ENCODE measurements around the gene ABHD16B.
"Not testable (repeated sequence)": the region's sequence is repeated elsewhere in the genome, so short reads cannot be mapped to it uniquely, and the experiment has no call there.

ABHD16B gene

DNA sequence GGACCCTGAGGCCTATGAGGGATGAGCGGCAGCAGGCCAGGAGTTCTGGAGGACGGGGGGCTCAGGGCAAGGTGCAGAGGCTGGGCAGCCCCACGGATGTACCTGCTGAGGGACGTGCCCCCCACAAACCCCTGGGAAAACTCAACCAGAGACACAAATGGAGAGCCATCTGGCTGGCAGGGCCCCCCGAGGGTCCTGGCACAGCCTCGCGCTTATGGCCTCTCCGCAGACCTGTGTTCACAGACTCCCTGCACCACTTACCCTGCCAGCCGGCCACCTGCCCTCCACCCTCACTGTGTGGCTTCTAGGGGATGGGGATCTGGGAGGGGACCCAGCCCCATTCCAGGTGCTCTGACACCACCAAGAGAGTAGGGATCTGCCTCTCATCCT lies 26.8 kb upstream of the ABHD16B start:
- DNase-seq (ENCODE audit: low read depth in 3 of 3) = no peak

GRCh38 chr20:63835021-63835858 lies 26.1 kb upstream of the ABHD16B start:
- no peak for DNase-seq (ENCODE audit: low read depth in 3 of 3)

DNA sequence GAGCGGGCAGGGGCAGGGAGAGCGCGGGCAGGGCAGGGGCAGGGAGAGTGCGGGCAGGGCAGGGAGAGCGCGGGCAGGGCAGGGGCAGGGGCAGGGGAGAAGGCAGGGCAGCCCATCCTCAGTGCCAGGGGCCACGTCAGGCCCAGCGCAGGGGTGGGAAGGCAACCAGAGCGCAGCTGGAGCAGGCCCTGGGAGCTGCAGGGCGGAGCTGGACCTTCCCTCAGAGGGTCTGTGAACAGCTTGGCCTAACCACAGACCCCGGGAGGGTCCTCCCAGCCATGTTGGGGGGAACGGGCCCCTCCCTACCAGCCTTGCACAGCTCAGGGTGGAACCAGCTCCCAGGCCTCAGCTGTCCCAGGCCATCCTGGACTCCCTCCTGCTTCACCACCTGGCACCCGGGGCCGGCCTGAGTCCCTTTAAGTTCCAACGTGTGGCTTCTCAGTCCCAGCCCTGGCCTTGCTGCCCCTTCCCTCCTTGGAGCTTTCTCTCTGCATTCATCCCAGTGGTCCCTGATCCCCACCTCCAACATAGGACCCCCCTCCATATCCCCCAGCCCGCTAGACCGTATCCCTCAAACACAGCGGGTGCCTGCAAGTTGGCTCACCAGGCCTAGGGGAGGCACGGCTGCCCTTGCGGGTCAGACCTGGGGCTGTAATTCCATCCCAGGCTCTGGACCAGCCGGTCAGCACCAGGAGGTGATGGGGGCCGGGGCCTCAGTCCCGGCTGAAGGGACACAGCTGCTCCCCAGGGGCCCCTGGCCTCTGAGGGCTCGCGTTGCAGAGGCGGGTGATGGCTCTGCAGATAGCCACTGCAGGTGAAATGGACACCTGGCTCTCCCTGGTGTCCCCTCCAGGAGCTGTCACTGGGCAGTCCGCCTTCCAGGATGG lies 24.6 kb upstream of the ABHD16B start:
- no peak for DNase-seq (ENCODE audit: low read depth in 3 of 3)

DNA sequence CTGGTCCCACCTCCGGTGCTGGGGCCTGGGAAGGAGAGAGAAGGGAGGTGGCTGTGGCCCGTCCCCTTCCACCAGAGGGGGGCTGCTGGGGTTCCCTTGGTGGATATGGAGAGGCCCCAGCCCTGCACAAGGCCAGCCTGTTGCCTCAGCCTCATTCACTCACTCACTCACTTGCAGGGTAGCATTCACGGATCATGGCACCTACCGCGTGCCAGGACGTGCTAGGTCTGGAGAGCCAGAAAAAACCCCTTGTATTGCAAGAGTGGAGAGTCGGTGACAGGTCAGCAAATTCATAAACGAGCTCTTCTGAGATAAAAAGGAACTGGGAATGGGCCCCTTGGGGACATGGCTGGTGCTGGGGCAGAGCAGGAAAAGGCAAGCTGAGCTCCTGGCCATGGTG lies 23.8 kb upstream of the ABHD16B start:
- DNase-seq (ENCODE audit: low read depth in 3 of 3) = no peak

- DNase-seq (ENCODE audit: low read depth in 3 of 3) = no peak
Measured at GRCh38 chr20:63839620-63840019, 21.7 kb upstream of the ABHD16B start.

- DNase-seq (ENCODE audit: low read depth in 3 of 3) = no peak
Measured at GRCh38 chr20:63840405-63840828, 20.9 kb upstream of the ABHD16B start.

- DNase-seq (ENCODE audit: low read depth in 3 of 3) = no peak
Measured at GRCh38 chr20:63842258-63842657, 19.0 kb upstream of the ABHD16B start.

GRCh38 chr20:63843222-63843621 lies 18.1 kb upstream of the ABHD16B start:
- no peak for DNase-seq (ENCODE audit: low read depth in 3 of 3)

GRCh38 chr20:63843778-63844177 lies 17.5 kb upstream of the ABHD16B start:
- no peak for DNase-seq (ENCODE audit: low read depth in 3 of 3)

GRCh38 chr20:63844511-63844991 lies 16.7 kb upstream of the ABHD16B start:
- DNase-seq (ENCODE audit: low read depth in 3 of 3) = no peak

GRCh38 chr20:63846128-63846771 lies 15.0 kb upstream of the ABHD16B start:
- no peak for DNase-seq (ENCODE audit: low read depth in 3 of 3)

DNA sequence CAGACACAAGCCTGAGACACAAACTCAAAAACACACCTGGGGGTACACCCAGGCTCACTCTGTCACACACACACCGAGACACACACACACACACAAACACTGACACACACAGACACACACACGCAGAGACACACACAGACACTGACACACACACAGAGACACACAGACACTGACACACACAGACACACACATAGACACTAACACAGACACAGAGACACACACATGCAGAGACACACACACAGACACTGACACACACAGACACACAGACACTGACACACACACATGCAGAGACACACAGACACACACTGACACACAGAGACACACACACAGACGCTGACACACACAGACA lies 14.4 kb upstream of the ABHD16B start:
- DNase-seq (ENCODE audit: low read depth in 3 of 3) = no peak

- no peak for DNase-seq (ENCODE audit: low read depth in 3 of 3)
Measured at GRCh38 chr20:63847237-63848002, 13.9 kb upstream of the ABHD16B start.

- no peak for DNase-seq (ENCODE audit: low read depth in 3 of 3)
Measured at GRCh38 chr20:63848003-63848911, 13.0 kb upstream of the ABHD16B start.

- DNase-seq (ENCODE audit: low read depth in 3 of 3) = no peak
Measured at GRCh38 chr20:63850689-63851547, 10.4 kb upstream of the ABHD16B start.

DNA sequence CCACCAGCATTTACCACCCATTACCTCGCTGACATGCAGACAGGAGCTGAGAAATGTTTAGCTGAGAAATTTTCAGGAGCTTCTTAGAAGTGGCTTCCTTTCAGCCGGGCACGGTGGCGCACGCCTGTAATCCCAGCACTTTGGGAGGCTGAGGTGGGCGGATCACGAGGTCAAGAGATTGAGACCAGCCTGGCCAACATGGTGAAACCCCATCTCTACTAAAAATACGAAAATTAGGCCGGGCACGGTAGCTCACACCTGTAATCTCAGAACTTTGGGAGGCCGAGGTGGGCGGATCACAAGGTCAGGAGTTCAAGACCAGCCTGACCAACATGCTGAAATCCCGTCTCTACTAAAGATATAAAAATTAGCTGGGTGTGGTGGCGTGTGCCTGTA lies 9.8 kb upstream of the ABHD16B start:
- not testable (repeated sequence) for DNase-seq (ENCODE audit: low read depth in 3 of 3)

- DNase-seq (ENCODE audit: low read depth in 3 of 3) = not testable (repeated sequence)
Measured at GRCh38 chr20:63853733-63854068, 7.6 kb upstream of the ABHD16B start.

- DNase-seq (ENCODE audit: low read depth in 3 of 3) = no peak
Measured at GRCh38 chr20:63854069-63854765, 7.1 kb upstream of the ABHD16B start.

GRCh38 chr20:63854766-63855362 lies 6.4 kb upstream of the ABHD16B start:
- no peak for DNase-seq (ENCODE audit: low read depth in 3 of 3)

All from stimulated activated CD4-positive, alpha-beta T cell treated with anti-CD3 and anti-CD28 coated beads, TNF-alpha, amount 100 ng/mL, for 4 hours (primary cell).